ENCODE data around the gene AHSG. TPM values are rescaled to one million over a fixed set of nuclear protein-coding genes. Genes with fewer than 3 reads are reported as not detected.
"Not testable (repeated sequence)": the region's sequence is repeated elsewhere in the genome, so short reads cannot be mapped to it uniquely, and the experiment has no call there.

Gene AHSG
- polyA plus RNA-seq, 1 experiment: not detected

GRCh38 chr3:186577521-186577920, 35.3 kb upstream of the AHSG start:
- no peak for TF ChIP-seq CTCF (IDR thresholded peaks at IDR 0.05; ENCODE audit: insufficient read depth, low read depth, low read length)
- H3K36me3 ChIP-seq (ENCODE audit: control insufficient read depth, insufficient read depth, low read length): peaks cover 10% of the 10 kb centered on the region
- H3K27me3 ChIP-seq (ENCODE audit: control insufficient read depth, insufficient read depth, low read length): no peaks in the 10 kb centered on the region
- no peak for DNase-seq (ENCODE audit: low read depth)
- POLR2A ChIA-PET: no interaction called here
- H3K4me3 ChIP-seq (ENCODE audit: low read depth, low read length): no peak overlapping the region
- CTCF ChIA-PET: interaction anchor here (1.6 kb wide), 1 partner anchor 37 kb away, joined by 4 read pairs; no protein-coding TSS in a partner anchor

GRCh38 chr3:186580785-186581184, 32.1 kb upstream of the AHSG start:
- ChIA-PET CTCF (interaction anchor here (0.6 kb wide), 1 partner anchor 602 kb away, joined by 3 read pairs; no protein-coding TSS in a partner anchor), POLR2A (no interaction called here)
- no peak for DNase-seq (ENCODE audit: low read depth)
- Histone ChIP-seq H3K36me3 (ENCODE audit: control insufficient read depth, insufficient read depth, low read length) (peaks cover 8% of the 10 kb centered on the region), H3K4me3 (ENCODE audit: low read depth, low read length) (no peak overlapping the region), H3K27me3 (ENCODE audit: control insufficient read depth, insufficient read depth, low read length) (no peaks in the 10 kb centered on the region)
- TF ChIP-seq CTCF (IDR thresholded peaks at IDR 0.05; ENCODE audit: insufficient read depth, low read depth, low read length): no peak

- ChIA-PET POLR2A (no interaction called here), CTCF (interaction anchor here (0.8 kb wide), 1 partner anchor 32 kb away, joined by 3 read pairs; no protein-coding TSS in a partner anchor)
- no peak for DNase-seq (ENCODE audit: low read depth)
- no peak overlapping the region for H3K4me3 ChIP-seq (ENCODE audit: low read depth, low read length)
- TF ChIP-seq CTCF (IDR thresholded peaks at IDR 0.05; ENCODE audit: insufficient read depth, low read depth, low read length): no peak
- H3K36me3 ChIP-seq (ENCODE audit: control insufficient read depth, insufficient read depth, low read length): peaks cover 6% of the 10 kb centered on the region
- no peaks in the 10 kb centered on the region for H3K27me3 ChIP-seq (ENCODE audit: control insufficient read depth, insufficient read depth, low read length)
These were observed 30.3 kb upstream of the AHSG start for GRCh38 chr3:186582541-186582940.

- ChIA-PET CTCF (interaction anchor here (1.5 kb wide), 1 partner anchor 33 kb away, joined by 5 read pairs; no protein-coding TSS in a partner anchor), POLR2A (no interaction called here)
- peaks cover 6% of the 10 kb centered on the region for H3K36me3 ChIP-seq (ENCODE audit: control insufficient read depth, insufficient read depth, low read length)
- H3K4me3 ChIP-seq (ENCODE audit: low read depth, low read length): no peak overlapping the region
- no peak for DNase-seq (ENCODE audit: low read depth)
- no peaks in the 10 kb centered on the region for H3K27me3 ChIP-seq (ENCODE audit: control insufficient read depth, insufficient read depth, low read length)
- TF ChIP-seq CTCF (IDR thresholded peaks at IDR 0.05; ENCODE audit: insufficient read depth, low read depth, low read length): no peak
These were observed 29.0 kb upstream of the AHSG start for GRCh38 chr3:186583831-186584230.

GRCh38 chr3:186586245-186586644, 26.6 kb upstream of the AHSG start:
- H3K27me3 ChIP-seq (ENCODE audit: control insufficient read depth, insufficient read depth, low read length); POLR2A ChIA-PET: not testable (repeated sequence)
- CTCF ChIA-PET: interaction anchor here (1.5 kb wide), 1 partner anchor 31 kb away, joined by 6 read pairs; no protein-coding TSS in a partner anchor

GRCh38 chr3:186587183-186587582, 25.7 kb upstream of the AHSG start:
- POLR2A ChIA-PET: no interaction called here
- Histone ChIP-seq H3K36me3 (ENCODE audit: control insufficient read depth, insufficient read depth, low read length) (0 out of 2 replicates have a peak, but pooled peaks cover 1% of the 10 kb centered on the region), H3K27me3 (ENCODE audit: control insufficient read depth, insufficient read depth, low read length) (no peaks in the 10 kb centered on the region), H3K4me3 (ENCODE audit: low read depth, low read length) (no peak overlapping the region)
- CTCF ChIA-PET: interaction anchor here (1.5 kb wide), 1 partner anchor 30 kb away, joined by 6 read pairs; no protein-coding TSS in a partner anchor
- DNase-seq (ENCODE audit: low read depth): no peak
- no peak for TF ChIP-seq CTCF (IDR thresholded peaks at IDR 0.05; ENCODE audit: insufficient read depth, low read depth, low read length)

More at GRCh38 chr3:186586245-186586644, 26.6 kb upstream of the AHSG start:
- not testable (repeated sequence) for DNase-seq (ENCODE audit: low read depth); H3K4me3 ChIP-seq (ENCODE audit: low read depth, low read length); H3K36me3 ChIP-seq (ENCODE audit: control insufficient read depth, insufficient read depth, low read length)
